ENCODE results near the gene RANBP3L. TPM values are rescaled to one million over a fixed set of nuclear protein-coding genes. Genes with fewer than 3 reads are reported as not detected.

RANBP3L gene
- polyA plus RNA-seq, 1 of the 3 experiments (the other 2 are of a cell fraction) = not detected

GRCh38 chr5:36202521-36202961 is 99.2 kb downstream of the RANBP3L start:
- no peak overlapping the region for H3K4me2 ChIP-seq
- H3K4me3 ChIP-seq (ENCODE audit: low read depth in 2 of 2, low read length in 1 of 2) = no peak overlapping the region
- peaks cover 7% of the 10 kb centered on the region for H3F3A ChIP-seq (replicated peaks; ENCODE audit: insufficient read depth)
- no peak overlapping the region for H2AFZ ChIP-seq (ENCODE audit: low read depth)
- TF ChIP-seq SIN3A (IDR thresholded peaks at IDR 0.05; ENCODE audit: borderline replicate concordance, low read depth, low read length) (no peak), MXI1 (IDR thresholded peaks at IDR 0.05; ENCODE audit: low read depth, low read length) (no peak), ZBTB33 (IDR thresholded peaks at IDR 0.05; ENCODE audit: borderline replicate concordance, low read depth) (no peak), SMC3 (IDR thresholded peaks at IDR 0.05; ENCODE audit: low read depth, low read length) (no peak), ELF1 (IDR thresholded peaks at IDR 0.05) (no peak), FOXM1 (IDR thresholded peaks at IDR 0.05; ENCODE audit: low read depth) (no peak), TCF12 (IDR thresholded peaks at IDR 0.05) (no peak), PBX3 (IDR thresholded peaks at IDR 0.05) (no peak), RCOR1 (IDR thresholded peaks at IDR 0.05; ENCODE audit: low read length) (no peak), GATA2 (CRISPR knock-in tag; IDR thresholded peaks at IDR 0.05) (no peak), EP300 (IDR thresholded peaks at IDR 0.05; ENCODE audit: borderline replicate concordance in 1 of 2, low read depth in 1 of 2, low read length in 1 of 2) (no peak), NRF1 (IDR thresholded peaks at IDR 0.05; ENCODE audit: low read depth, low read length) (no peak), JUND (IDR thresholded peaks at IDR 0.05) (no peak)
- TF ChIP-seq, protein P1, sequence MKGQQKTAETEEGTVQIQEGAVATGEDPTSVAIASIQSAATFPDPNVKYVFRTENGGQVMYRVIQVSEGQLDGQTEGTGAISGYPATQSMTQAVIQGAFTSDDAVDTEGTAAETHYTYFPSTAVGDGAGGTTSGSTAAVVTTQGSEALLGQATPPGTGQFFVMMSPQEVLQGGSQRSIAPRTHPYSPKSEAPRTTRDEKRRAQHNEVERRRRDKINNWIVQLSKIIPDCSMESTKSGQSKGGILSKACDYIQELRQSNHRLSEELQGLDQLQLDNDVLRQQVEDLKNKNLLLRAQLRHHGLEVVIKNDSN (IDR thresholded peaks at IDR 0.05; ENCODE audit: borderline replicate concordance, low read depth) = no peak
- TF ChIP-seq, protein P2, sequence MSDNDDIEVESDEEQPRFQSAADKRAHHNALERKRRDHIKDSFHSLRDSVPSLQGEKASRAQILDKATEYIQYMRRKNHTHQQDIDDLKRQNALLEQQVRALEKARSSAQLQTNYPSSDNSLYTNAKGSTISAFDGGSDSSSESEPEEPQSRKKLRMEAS (IDR thresholded peaks at IDR 0.05; ENCODE audit: low read depth) = no peak
- H3K9me2 ChIP-seq = no peaks in the 10 kb centered on the region
- H3K27me3 ChIP-seq (ENCODE audit: insufficient read depth) = no peaks in the 10 kb centered on the region
- 92% methylated on average over 3 of the region's 3 CpGs for WGBS (ENCODE audit: low lambda C conversion rate)
- no peaks in the 10 kb centered on the region for H3K79me2 ChIP-seq (ENCODE audit: insufficient read depth)
- H3K27ac ChIP-seq (ENCODE audit: low read depth in 2 of 2, low read length in 1 of 2) = peak overlapping the region in 1 of 2 experiments; percentile 17; a peak in 1 of 4 replicates
- no peaks in the 10 kb centered on the region for H4K20me1 ChIP-seq (ENCODE audit: insufficient read depth)
- ChIA-PET POLR2A (no interaction called here), CTCF (interaction anchor here (0.9 to 2.3 kb wide), 5 partner anchors 19 to 788 kb away, joined by 4 to 6 read pairs (median 4); partner anchors contain the start of gene NADK2)
- H3K36me3 ChIP-seq (replicated peaks in 1 of 2; ENCODE audit: control insufficient read depth in 1 of 2, insufficient read depth in 2 of 2, low read length in 1 of 2) = peaks cover 39 to 51% of the 10 kb centered on the region in 2 experiments
- H3K9ac ChIP-seq = no peak overlapping the region
- peaks cover 0 to 3% of the 10 kb centered on the region in 2 experiments; a peak in 2 of 4 replicates for H3K4me1 ChIP-seq (ENCODE audit: control insufficient read depth in 1 of 2, insufficient read depth in 2 of 2, low read depth in 1 of 2, low read length in 1 of 2)
- H3K9me3 ChIP-seq = no peaks in the 10 kb centered on the region
- DNase-seq = no peak
